Stimulated activated CD8-positive, alpha-beta memory T cell treated with anti-CD3 and anti-CD28 coated beads, Interleukin-7, amount 100 ng/mL, for 4 hours (primary cell): ENCODE results near the gene MEA1.

ENCODE experiments used
- DNase-seq, 2 donors: peaks; one replicate each; pipeline ENCODE4 v3.0.0-alpha.2; 2020; ENCODE audit warnings: low read depth in 2 of 2

Gene MEA1

GRCh38 chr6:43038727-43039126, 25.0 kb upstream of the MEA1 start:
- no peak for DNase-seq

- no peak for DNase-seq
Observed at GRCh38 chr6:43037706-43038105, 24.0 kb upstream of the MEA1 start.

- DNase-seq: no peak
Observed at GRCh38 chr6:43037197-43037596, 23.5 kb upstream of the MEA1 start.

- no peak for DNase-seq
Observed at GRCh38 chr6:43036712-43037111, 23.0 kb upstream of the MEA1 start.

- DNase-seq: no peak
Observed at GRCh38 chr6:43035495-43036194, 21.9 kb upstream of the MEA1 start.

GRCh38 chr6:43034190-43034525, 20.4 kb upstream of the MEA1 start:
- no peak for DNase-seq

GRCh38 chr6:43033496-43034189, 19.9 kb upstream of the MEA1 start:
- no peak for DNase-seq

GRCh38 chr6:43032326-43032725, 18.6 kb upstream of the MEA1 start:
- DNase-seq: no peak

- DNase-seq: no peak
Observed at GRCh38 chr6:43029120-43029519, 15.4 kb upstream of the MEA1 start.

GRCh38 chr6:43026365-43026764, 12.6 kb upstream of the MEA1 start:
- no peak for DNase-seq

GRCh38 chr6:43024436-43024835, 10.7 kb upstream of the MEA1 start:
- DNase-seq: no peak

GRCh38 chr6:43021270-43022047, 7.7 kb upstream of the MEA1 start, which contains the start of gene RRP36:
Gene RRP36, plus strand, starts transcription at chr6:43021623. Its CDS starts 32 bp downstream, at chr6:43021655.
- DNase-seq: peak; percentile 38 to 59

- DNase-seq: no peak
Observed at GRCh38 chr6:43020847-43021246, 7.1 kb upstream of the MEA1 start.

GRCh38 chr6:43020052-43020705, 6.4 kb upstream of the MEA1 start:
- no peak for DNase-seq

- no peak for DNase-seq
Observed at GRCh38 chr6:43019152-43019551, 5.4 kb upstream of the MEA1 start.

GRCh38 chr6:43016943-43017334, 3.2 kb upstream of the MEA1 start:
- DNase-seq: no peak

- no peak for DNase-seq
Observed at GRCh38 chr6:43016176-43016942, 2.6 kb upstream of the MEA1 start.

- no peak for DNase-seq
Observed at GRCh38 chr6:43014434-43014909, 726 bp upstream of the MEA1 start.

- no peak for DNase-seq
Observed at GRCh38 chr6:43013097-43013842, 476 bp downstream of the MEA1 start.

GRCh38 chr6:43012364-43012763, 1.4 kb downstream of the MEA1 start:
- no peak for DNase-seq

- DNase-seq: no peak
Observed at GRCh38 chr6:43011207-43011606, 2.5 kb downstream of the MEA1 start.
